Measurements from ENCODE around the gene VPS8. TPM values are rescaled to one million over a fixed set of nuclear protein-coding genes. Genes with fewer than 3 reads are reported as not detected.

VPS8 gene
- total and polyA plus RNA-seq, 2 of the 13 experiments (the other 11 are each of a cell fraction or from before 2014, with no cell fraction given): 14.2 to 35.1 TPM

GRCh38 chr3:185058796-185059195, 246.8 kb downstream of the VPS8 start:
- 33% methylated on average over 2 of the region's 2 CpGs for WGBS (ENCODE audit: low lambda C conversion rate)
- in situ Hi-C loops (cut with HindIII; ENCODE audit: extremely low pct_ligation_motif_present, low pct_unique_long_range_greater_than_20kb): no loop called here
- Histone ChIP-seq H3K4me3 (replicated peaks in 1 of 3; ENCODE audit: insufficient read depth in 1 of 3, low read depth in 2 of 3, low read length in 3 of 3) (no peak overlapping the region), H3K36me3 (replicated peaks in 1 of 2; ENCODE audit: control insufficient read depth in 1 of 2, insufficient read depth in 2 of 2, low read length in 2 of 2) (no peaks in the 10 kb centered on the region), H3K27ac (ENCODE audit: extremely low read length, insufficient read depth, low read length) (no peak overlapping the region), H3K4me2 (ENCODE audit: low read depth, low read length) (no peak overlapping the region), H3K9me3 (ENCODE audit: low read length) (peaks cover 16% of the 10 kb centered on the region), H4K20me1 (ENCODE audit: insufficient read depth, low read length) (no peaks in the 10 kb centered on the region), H3K27me3 (ENCODE audit: control insufficient read depth in 1 of 2, insufficient read depth in 2 of 2, low read length in 2 of 2) (no peaks in the 10 kb centered on the region), H3K79me2 (ENCODE audit: insufficient read depth, low read length) (no peaks in the 10 kb centered on the region), H3K9ac (ENCODE audit: insufficient read depth, low read depth, low read length) (no peak overlapping the region), H3K4me1 (ENCODE audit: insufficient read depth, low read length) (no peaks in the 10 kb centered on the region), H2AFZ (ENCODE audit: low read length) (no peak overlapping the region)
- FAIRE-seq (no peak), ATAC-seq (no peak), DNase-seq (ENCODE audit: low spot score) (no peak)
- TF ChIP-seq ZNF770 (CRISPR knock-in tag; IDR thresholded peaks at IDR 0.05) (no peak), ZNF281 (CRISPR knock-in tag; IDR thresholded peaks at IDR 0.05; ENCODE audit: borderline replicate concordance) (no peak), BCLAF1 (IDR thresholded peaks at IDR 0.05) (no peak), ATF7-NPFF (CRISPR knock-in tag; IDR thresholded peaks at IDR 0.05; ENCODE audit: low read depth) (no peak), ARNTL (CRISPR knock-in tag; IDR thresholded peaks at IDR 0.05) (no peak), THRA (CRISPR knock-in tag; IDR thresholded peaks at IDR 0.05; ENCODE audit: borderline replicate concordance) (no peak), YY1 (IDR thresholded peaks at IDR 0.05; ENCODE audit: insufficient read depth, insufficient replicate concordance, low read depth, low read length) (no peak), ZNF331 (CRISPR knock-in tag; IDR thresholded peaks at IDR 0.05) (no peak)
- TF ChIP-seq, protein P1, sequence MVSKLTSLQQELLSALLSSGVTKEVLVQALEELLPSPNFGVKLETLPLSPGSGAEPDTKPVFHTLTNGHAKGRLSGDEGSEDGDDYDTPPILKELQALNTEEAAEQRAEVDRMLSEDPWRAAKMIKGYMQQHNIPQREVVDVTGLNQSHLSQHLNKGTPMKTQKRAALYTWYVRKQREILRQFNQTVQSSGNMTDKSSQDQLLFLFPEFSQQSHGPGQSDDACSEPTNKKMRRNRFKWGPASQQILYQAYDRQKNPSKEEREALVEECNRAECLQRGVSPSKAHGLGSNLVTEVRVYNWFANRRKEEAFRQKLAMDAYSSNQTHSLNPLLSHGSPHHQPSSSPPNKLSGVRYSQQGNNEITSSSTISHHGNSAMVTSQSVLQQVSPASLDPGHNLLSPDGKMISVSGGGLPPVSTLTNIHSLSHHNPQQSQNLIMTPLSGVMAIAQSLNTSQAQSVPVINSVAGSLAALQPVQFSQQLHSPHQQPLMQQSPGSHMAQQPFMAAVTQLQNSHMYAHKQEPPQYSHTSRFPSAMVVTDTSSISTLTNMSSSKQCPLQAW (CRISPR knock-in tag; IDR thresholded peaks at IDR 0.05): no peak
- ChIA-PET CTCF (ENCODE audit: low intra/inter-chr PET ratio, low total read pairs) (no interaction called here), POLR2A (no interaction called here)
- intact Hi-C loops (cut with micrococcal nuclease; ENCODE audit: unreplicated experiment): no loop called here
- no TSS peak for BruUV-seq (replicated peaks)

Data from HepG2 (cell line).